Measurements from ENCODE around the gene GPR55. TPM values are rescaled to one million over a fixed set of nuclear protein-coding genes. Genes with fewer than 3 reads are reported as not detected.

The GPR55 gene
- total and polyA plus RNA-seq, 5 donors from 2014 or later = 1.6 to 24.4 (median 4.5) TPM

GRCh38 chr2:230891064-230891463 lies 34.0 kb downstream of the GPR55 start:
- Histone ChIP-seq H3K9me3 (ENCODE audit: control insufficient read depth in 2 of 2, low read length in 2 of 2) (no peaks in the 10 kb centered on the region), H3K27me3 (ENCODE audit: control insufficient read depth, insufficient read depth, low read length) (no peaks in the 10 kb centered on the region), H3K4me1 (ENCODE audit: control insufficient read depth, insufficient read depth, low read length, poor library complexity, severe bottlenecking) (no peaks in the 10 kb centered on the region), H3K4me3 (ENCODE audit: low read depth, low read length) (no peak overlapping the region), H3K27ac (ENCODE audit: insufficient read depth, low read length, poor library complexity, severe bottlenecking) (no peak overlapping the region), H3K36me3 (ENCODE audit: control insufficient read depth, insufficient read depth, low read length) (no peaks in the 10 kb centered on the region)
- Mint-ChIP-seq H3K4me3 (no peak overlapping the region), H3K27me3 (peaks cover 10% of the 10 kb centered on the region), H3K9me3 (no peaks in the 10 kb centered on the region), H3K4me1 (peaks cover 0 to 4% (median 1%) of the 10 kb centered on the region in 4 donors), H3K27ac (no peak overlapping the region), H3K36me3 (peaks cover 3% of the 10 kb centered on the region)
- ATAC-seq (ENCODE audit: low read depth in 2 of 2) (no peak), DNase-seq (no peak)

DNA sequence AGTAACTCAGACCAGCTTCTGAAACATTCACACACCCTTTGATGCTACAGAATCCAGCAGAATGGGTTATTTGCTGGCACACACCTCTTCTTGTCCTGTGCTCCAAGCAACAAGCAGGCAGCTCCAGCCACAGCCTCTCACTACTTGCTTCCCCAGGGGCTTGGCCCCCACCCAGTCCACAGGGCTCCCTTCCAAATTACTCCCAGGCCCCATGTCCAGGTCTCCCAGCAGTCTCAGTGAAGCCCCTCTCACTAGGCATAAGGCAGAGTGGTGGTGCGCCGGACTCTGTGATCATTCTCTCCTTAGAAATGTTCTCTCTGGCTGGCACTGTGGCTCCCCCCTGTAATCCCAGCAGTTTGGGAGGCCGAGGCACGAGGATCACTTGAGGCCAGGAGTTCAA lies 34.4 kb downstream of the GPR55 start:
- H3K36me3 Mint-ChIP-seq = peaks cover 3% of the 10 kb centered on the region
- no peaks in the 10 kb centered on the region for H3K9me3 ChIP-seq (ENCODE audit: control insufficient read depth in 2 of 2, low read length in 2 of 2)
- H3K4me1 ChIP-seq (ENCODE audit: control insufficient read depth, insufficient read depth, low read length, poor library complexity, severe bottlenecking) = no peaks in the 10 kb centered on the region
- H3K27me3 Mint-ChIP-seq = peaks cover 10% of the 10 kb centered on the region
- H3K27ac ChIP-seq (ENCODE audit: insufficient read depth, low read length, poor library complexity, severe bottlenecking) = no peak overlapping the region
- H3K4me3 Mint-ChIP-seq = no peak overlapping the region
- no peaks in the 10 kb centered on the region for H3K9me3 Mint-ChIP-seq
- peak overlapping the region in 1 of 3 donors; percentile 22 for H3K27ac Mint-ChIP-seq
- H3K27me3 ChIP-seq (ENCODE audit: control insufficient read depth, insufficient read depth, low read length) = no peaks in the 10 kb centered on the region
- DNase-seq = no peak
- peaks cover 0 to 4% (median 1%) of the 10 kb centered on the region in 4 donors for H3K4me1 Mint-ChIP-seq
- no peaks in the 10 kb centered on the region for H3K36me3 ChIP-seq (ENCODE audit: control insufficient read depth, insufficient read depth, low read length)
- H3K4me3 ChIP-seq (ENCODE audit: low read depth, low read length) = no peak overlapping the region
- no peak for ATAC-seq (ENCODE audit: low read depth in 2 of 2)

DNA sequence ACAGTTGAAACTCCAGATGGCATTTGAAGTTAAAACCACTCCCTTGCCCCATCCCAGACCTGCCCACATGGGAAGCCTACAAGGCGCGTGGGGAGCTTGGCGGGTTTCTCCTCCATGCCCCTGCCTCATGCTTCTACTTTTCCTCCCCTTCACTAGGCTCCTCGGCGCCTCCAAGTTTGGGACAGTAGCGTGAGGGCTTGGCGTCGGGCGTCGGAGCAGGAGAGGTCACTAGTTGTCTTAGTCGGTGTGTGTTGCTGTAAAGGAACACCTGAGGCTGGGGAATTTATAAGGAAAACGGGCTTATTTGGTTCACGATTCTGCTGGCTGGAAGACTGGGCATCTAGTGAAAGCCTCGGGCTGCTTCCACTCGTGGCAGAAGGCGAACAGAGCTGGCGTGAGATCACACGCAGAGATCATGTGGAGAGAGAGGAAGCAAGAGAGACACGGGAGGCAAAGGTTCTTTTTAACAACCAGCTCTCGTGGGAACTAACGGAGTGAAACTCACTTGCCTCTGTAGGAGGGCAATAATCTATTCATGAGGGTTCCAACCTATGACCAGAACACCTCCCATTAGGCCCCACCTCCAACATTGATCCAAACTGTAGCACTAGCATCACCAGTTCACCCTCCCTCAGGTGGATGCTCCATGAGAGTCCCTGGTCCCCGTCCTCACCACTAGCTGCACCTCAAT lies 35.0 kb downstream of the GPR55 start:
- Histone ChIP-seq H3K36me3 (ENCODE audit: control insufficient read depth, insufficient read depth, low read length) (no peaks in the 10 kb centered on the region), H3K9me3 (ENCODE audit: control insufficient read depth in 2 of 2, low read length in 2 of 2) (no peaks in the 10 kb centered on the region), H3K4me3 (ENCODE audit: low read depth, low read length) (no peak overlapping the region), H3K27me3 (ENCODE audit: control insufficient read depth, insufficient read depth, low read length) (no peaks in the 10 kb centered on the region), H3K4me1 (ENCODE audit: control insufficient read depth, insufficient read depth, low read length, poor library complexity, severe bottlenecking) (no peaks in the 10 kb centered on the region), H3K27ac (ENCODE audit: insufficient read depth, low read length, poor library complexity, severe bottlenecking) (no peak overlapping the region)
- Mint-ChIP-seq H3K9me3 (no peaks in the 10 kb centered on the region), H3K27ac (no peak overlapping the region), H3K36me3 (peaks cover 3% of the 10 kb centered on the region), H3K27me3 (peaks cover 14% of the 10 kb centered on the region), H3K4me3 (no peak overlapping the region), H3K4me1 (peaks cover 0 to 4% (median 1%) of the 10 kb centered on the region in 4 donors)
- ATAC-seq (ENCODE audit: low read depth in 2 of 2) = no peak
- no peak for DNase-seq

DNA sequence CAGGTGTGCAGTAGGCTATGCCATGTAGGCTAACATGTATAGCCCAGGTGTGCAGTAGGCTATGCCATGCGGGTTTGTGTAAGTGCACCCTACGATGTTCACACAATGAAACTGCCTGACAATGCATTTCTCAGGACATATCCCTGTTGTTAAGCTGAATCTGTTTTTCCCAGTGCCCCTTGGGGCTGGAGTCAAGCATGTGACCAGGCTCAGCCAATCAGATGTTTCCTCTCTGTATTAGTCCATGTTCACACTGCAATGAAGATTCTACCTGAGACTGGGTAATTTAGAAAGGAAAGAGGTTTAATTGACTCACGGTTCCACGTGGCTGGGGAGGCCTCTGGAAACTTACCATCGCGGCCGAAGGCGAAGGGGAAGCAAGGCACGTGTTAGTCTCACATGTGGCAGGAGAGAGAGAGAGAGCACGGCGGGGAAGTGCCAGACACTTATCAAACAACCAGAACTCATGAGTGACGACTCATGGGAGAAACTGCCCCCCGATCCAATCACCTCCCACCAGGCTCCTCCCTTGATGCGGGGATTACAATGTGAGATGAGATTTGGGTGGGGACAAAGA lies 36.1 kb downstream of the GPR55 start:
- H3K4me3 Mint-ChIP-seq = no peak overlapping the region
- Histone ChIP-seq H3K9me3 (ENCODE audit: control insufficient read depth in 2 of 2, low read length in 2 of 2) (no peaks in the 10 kb centered on the region), H3K27ac (ENCODE audit: insufficient read depth, low read length, poor library complexity, severe bottlenecking) (no peak overlapping the region), H3K4me3 (ENCODE audit: low read depth, low read length) (no peak overlapping the region), H3K36me3 (ENCODE audit: control insufficient read depth, insufficient read depth, low read length) (no peaks in the 10 kb centered on the region), H3K4me1 (ENCODE audit: control insufficient read depth, insufficient read depth, low read length, poor library complexity, severe bottlenecking) (no peaks in the 10 kb centered on the region), H3K27me3 (ENCODE audit: control insufficient read depth, insufficient read depth, low read length) (no peaks in the 10 kb centered on the region)
- H3K27ac Mint-ChIP-seq = no peak overlapping the region
- peaks cover 3% of the 10 kb centered on the region for H3K36me3 Mint-ChIP-seq
- DNase-seq (no peak), ATAC-seq (ENCODE audit: low read depth in 2 of 2) (no peak)
- peaks cover 16% of the 10 kb centered on the region for H3K27me3 Mint-ChIP-seq
- no peaks in the 10 kb centered on the region for H3K9me3 Mint-ChIP-seq
- no peaks in the 10 kb centered on the region for H3K4me1 Mint-ChIP-seq

- no peak overlapping the region for H3K4me3 ChIP-seq (ENCODE audit: low read depth, low read length)
- no peaks in the 10 kb centered on the region for H3K9me3 ChIP-seq (ENCODE audit: control insufficient read depth in 2 of 2, low read length in 2 of 2)
- Mint-ChIP-seq H3K27me3 (peaks cover 14% of the 10 kb centered on the region), H3K36me3 (peaks cover 3% of the 10 kb centered on the region), H3K4me3 (no peak overlapping the region), H3K27ac (no peak overlapping the region), H3K9me3 (no peaks in the 10 kb centered on the region), H3K4me1 (no peaks in the 10 kb centered on the region)
- DNase-seq (no peak), ATAC-seq (ENCODE audit: low read depth in 2 of 2) (no peak)
- no peak overlapping the region for H3K27ac ChIP-seq (ENCODE audit: insufficient read depth, low read length, poor library complexity, severe bottlenecking)
- H3K27me3 ChIP-seq (ENCODE audit: control insufficient read depth, insufficient read depth, low read length) = no peaks in the 10 kb centered on the region
- H3K36me3 ChIP-seq (ENCODE audit: control insufficient read depth, insufficient read depth, low read length) = no peaks in the 10 kb centered on the region
- no peaks in the 10 kb centered on the region for H3K4me1 ChIP-seq (ENCODE audit: control insufficient read depth, insufficient read depth, low read length, poor library complexity, severe bottlenecking)
Observed at GRCh38 chr2:230887342-230887741, 37.7 kb downstream of the GPR55 start.

GRCh38 chr2:230886671-230887071 lies 38.4 kb downstream of the GPR55 start:
- Histone ChIP-seq H3K4me3 (ENCODE audit: low read depth, low read length) (no peak overlapping the region), H3K9me3 (ENCODE audit: control insufficient read depth in 2 of 2, low read length in 2 of 2) (no peaks in the 10 kb centered on the region), H3K4me1 (ENCODE audit: control insufficient read depth, insufficient read depth, low read length, poor library complexity, severe bottlenecking) (no peaks in the 10 kb centered on the region), H3K27ac (ENCODE audit: insufficient read depth, low read length, poor library complexity, severe bottlenecking) (no peak overlapping the region), H3K36me3 (ENCODE audit: control insufficient read depth, insufficient read depth, low read length) (no peaks in the 10 kb centered on the region), H3K27me3 (ENCODE audit: control insufficient read depth, insufficient read depth, low read length) (no peaks in the 10 kb centered on the region)
- Mint-ChIP-seq H3K27me3 (peaks cover 14% of the 10 kb centered on the region), H3K4me3 (no peak overlapping the region), H3K9me3 (no peaks in the 10 kb centered on the region), H3K36me3 (peaks cover 3% of the 10 kb centered on the region), H3K4me1 (no peaks in the 10 kb centered on the region), H3K27ac (no peak overlapping the region)
- no peak for ATAC-seq (ENCODE audit: low read depth in 2 of 2)
- no peak for DNase-seq

- Histone ChIP-seq H3K4me1 (ENCODE audit: control insufficient read depth, insufficient read depth, low read length, poor library complexity, severe bottlenecking) (no peaks in the 10 kb centered on the region), H3K27ac (ENCODE audit: insufficient read depth, low read length, poor library complexity, severe bottlenecking) (no peak overlapping the region), H3K4me3 (ENCODE audit: low read depth, low read length) (no peak overlapping the region), H3K9me3 (ENCODE audit: control insufficient read depth in 2 of 2, low read length in 2 of 2) (no peaks in the 10 kb centered on the region), H3K27me3 (ENCODE audit: control insufficient read depth, insufficient read depth, low read length) (no peaks in the 10 kb centered on the region), H3K36me3 (ENCODE audit: control insufficient read depth, insufficient read depth, low read length) (no peaks in the 10 kb centered on the region)
- no peak for ATAC-seq (ENCODE audit: low read depth in 2 of 2)
- Mint-ChIP-seq H3K4me3 (no peak overlapping the region), H3K9me3 (no peaks in the 10 kb centered on the region), H3K36me3 (peaks cover 3% of the 10 kb centered on the region), H3K4me1 (no peaks in the 10 kb centered on the region), H3K27me3 (peaks cover 14% of the 10 kb centered on the region), H3K27ac (no peak overlapping the region)
- no peak for DNase-seq
Observed at GRCh38 chr2:230886206-230886605, 38.8 kb downstream of the GPR55 start.

Data from CD4-positive, CD25-positive, alpha-beta regulatory T cell (primary cell).